BLaER1 (cell line): Measurements from ENCODE around the gene POMC.
"Not testable (repeated sequence)": the region's sequence is repeated elsewhere in the genome, so short reads cannot be mapped to it uniquely, and the experiment has no call there.

Source experiments
- H3K27ac ChIP-seq: shearing (Covaris generic); formaldehyde crosslinking; 2 replicates; pipeline ENCODE4 v1.8.1; 2022
- H3K27me3 ChIP-seq: shearing (Covaris generic); formaldehyde crosslinking; 2 replicates; pipeline ENCODE4 v1.8.1; 2022
- H3K36me3 ChIP-seq: shearing (Covaris generic); formaldehyde crosslinking; 2 replicates; pipeline ENCODE4 v1.8.1; 2022
- H3K4me1 ChIP-seq: shearing (Covaris generic); formaldehyde crosslinking; 2 replicates; pipeline ENCODE4 v1.8.1; 2022
- H3K4me2 ChIP-seq: shearing (Covaris generic); formaldehyde crosslinking; 2 replicates; pipeline ENCODE4 v1.8.1; 2022
- H3K4me3 ChIP-seq: shearing (Covaris generic); formaldehyde crosslinking; 2 replicates; pipeline ENCODE4 v1.8.1; 2022
- H3K9ac ChIP-seq: shearing (Covaris generic); formaldehyde crosslinking; 2 replicates; pipeline ENCODE4 v1.8.1; 2022
- H3K9me3 ChIP-seq: shearing (Covaris generic); formaldehyde crosslinking; 2 replicates; pipeline ENCODE4 v1.8.1; 2022
- H4K20me1 ChIP-seq: shearing (Covaris generic); formaldehyde crosslinking; 2 replicates; pipeline ENCODE4 v1.8.1; 2022
- Cebpa-rat ChIP-seq: shearing (Covaris generic); IDR thresholded peaks from 2 replicates; pipeline ENCODE4 v1.8.1; 2022

The POMC gene

GRCh38 chr2:25146896-25147295 lies 21.5 kb downstream of the POMC start:
- no peaks in the 10 kb centered on the region for H4K20me1 ChIP-seq
- no peak overlapping the region for H3K4me3 ChIP-seq
- H3K27me3 ChIP-seq = no peaks in the 10 kb centered on the region
- TF ChIP-seq Cebpa-rat = no peak
- H3K9me3 ChIP-seq = no peaks in the 10 kb centered on the region
- no peak overlapping the region for H3K4me2 ChIP-seq
- no peak overlapping the region for H3K27ac ChIP-seq
- H3K4me1 ChIP-seq = peaks cover 10% of the 10 kb centered on the region; the same call in 1 of the 2 replicates
- H3K36me3 ChIP-seq = no peaks in the 10 kb centered on the region
- H3K9ac ChIP-seq = no peak overlapping the region

GRCh38 chr2:25145803-25146202 lies 22.6 kb downstream of the POMC start:
- H3K4me1 ChIP-seq = peaks cover under 1% of the 10 kb centered on the region; the same call in 1 of the 2 replicates

GRCh38 chr2:25141120-25141519 lies 27.3 kb downstream of the POMC start:
- Histone ChIP-seq H3K9ac (no peak overlapping the region), H3K9me3 (no peaks in the 10 kb centered on the region), H3K4me3 (no peak overlapping the region), H3K27ac (no peak overlapping the region), H3K4me1 (no peaks in the 10 kb centered on the region), H4K20me1 (no peaks in the 10 kb centered on the region), H3K36me3 (no peaks in the 10 kb centered on the region), H3K27me3 (no peaks in the 10 kb centered on the region), H3K4me2 (no peak overlapping the region)
- TF ChIP-seq Cebpa-rat = no peak

More at GRCh38 chr2:25145803-25146202, 22.6 kb downstream of the POMC start:
- no peak overlapping the region for H3K27ac ChIP-seq
- no peaks in the 10 kb centered on the region for H4K20me1 ChIP-seq
- no peak overlapping the region for H3K4me3 ChIP-seq
- no peaks in the 10 kb centered on the region for H3K9me3 ChIP-seq
- no peak overlapping the region for H3K4me2 ChIP-seq
- H3K27me3 ChIP-seq = no peaks in the 10 kb centered on the region
- no peaks in the 10 kb centered on the region for H3K36me3 ChIP-seq
- H3K9ac ChIP-seq = no peak overlapping the region
- no peak for TF ChIP-seq Cebpa-rat

- H3K36me3 ChIP-seq, H4K20me1 ChIP-seq, H3K4me1 ChIP-seq, H3K4me2 ChIP-seq, H3K27me3 ChIP-seq, H3K9me3 ChIP-seq, H3K27ac ChIP-seq, H3K9ac ChIP-seq, H3K4me3 ChIP-seq: not testable (repeated sequence)
These were observed 27.8 kb downstream of the POMC start for GRCh38 chr2:25140535-25140934.

GRCh38 chr2:25132693-25133092 lies 35.7 kb downstream of the POMC start:
- TF ChIP-seq Cebpa-rat = no peak
- no peak overlapping the region for H3K4me2 ChIP-seq

GRCh38 chr2:25132299-25132635 lies 36.1 kb downstream of the POMC start:
- Histone ChIP-seq H3K4me2 (no peak overlapping the region), H3K36me3 (no peaks in the 10 kb centered on the region), H3K4me1 (peaks cover 19% of the 10 kb centered on the region), H3K27ac (no peak overlapping the region), H4K20me1 (no peaks in the 10 kb centered on the region), H3K27me3 (peaks cover 47% of the 10 kb centered on the region), H3K9ac (no peak overlapping the region), H3K9me3 (no peaks in the 10 kb centered on the region), H3K4me3 (no peak overlapping the region)
- no peak for TF ChIP-seq Cebpa-rat

More at GRCh38 chr2:25132693-25133092, 35.7 kb downstream of the POMC start:
- no peaks in the 10 kb centered on the region for H3K9me3 ChIP-seq
- no peak overlapping the region for H3K9ac ChIP-seq
- no peaks in the 10 kb centered on the region for H4K20me1 ChIP-seq
- H3K27me3 ChIP-seq = peaks cover 47% of the 10 kb centered on the region
- no peak overlapping the region for H3K4me3 ChIP-seq
- H3K4me1 ChIP-seq = peaks cover 17% of the 10 kb centered on the region
- no peaks in the 10 kb centered on the region for H3K36me3 ChIP-seq
- no peak overlapping the region for H3K27ac ChIP-seq

GRCh38 chr2:25131567-25132298 lies 36.6 kb downstream of the POMC start:
- H3K9ac ChIP-seq = no peak overlapping the region
- no peak overlapping the region for H3K4me2 ChIP-seq
- H3K36me3 ChIP-seq = no peaks in the 10 kb centered on the region
- H3K27me3 ChIP-seq = peaks cover 47% of the 10 kb centered on the region
- H3K4me1 ChIP-seq = peaks cover 19% of the 10 kb centered on the region
- no peak overlapping the region for H3K4me3 ChIP-seq
- TF ChIP-seq Cebpa-rat = no peak
- no peaks in the 10 kb centered on the region for H3K9me3 ChIP-seq
- no peak overlapping the region for H3K27ac ChIP-seq
- H4K20me1 ChIP-seq = no peaks in the 10 kb centered on the region

GRCh38 chr2:25131253-25131566 lies 37.2 kb downstream of the POMC start:
- Histone ChIP-seq H3K4me3 (no peak overlapping the region), H3K27me3 (peaks cover 47% of the 10 kb centered on the region), H3K27ac (no peak overlapping the region), H3K4me1 (peaks cover 20% of the 10 kb centered on the region), H3K36me3 (no peaks in the 10 kb centered on the region), H3K9ac (no peak overlapping the region), H3K9me3 (no peaks in the 10 kb centered on the region), H3K4me2 (no peak overlapping the region), H4K20me1 (no peaks in the 10 kb centered on the region)
- TF ChIP-seq Cebpa-rat = no peak

GRCh38 chr2:25129901-25130520 lies 38.4 kb downstream of the POMC start:
- Histone ChIP-seq H3K9me3 (no peaks in the 10 kb centered on the region), H3K9ac (no peak overlapping the region), H3K27ac (no peak overlapping the region)

GRCh38 chr2:25127646-25128045 lies 40.7 kb downstream of the POMC start:
- no peaks in the 10 kb centered on the region for H3K36me3 ChIP-seq
- no peaks in the 10 kb centered on the region for H3K9me3 ChIP-seq
- TF ChIP-seq Cebpa-rat = no peak
- peaks cover 51% of the 10 kb centered on the region for H3K4me1 ChIP-seq
- no peak overlapping the region for H3K4me3 ChIP-seq
- peaks cover 30% of the 10 kb centered on the region for H3K27me3 ChIP-seq
- no peak overlapping the region for H3K9ac ChIP-seq
- H3K27ac ChIP-seq = no peak overlapping the region
- no peaks in the 10 kb centered on the region for H4K20me1 ChIP-seq
- no peak overlapping the region for H3K4me2 ChIP-seq

More at GRCh38 chr2:25129901-25130520, 38.4 kb downstream of the POMC start:
- TF ChIP-seq Cebpa-rat = no peak
- no peaks in the 10 kb centered on the region for H3K36me3 ChIP-seq
- H3K4me3 ChIP-seq = no peak overlapping the region
- H3K4me1 ChIP-seq = peaks cover 32% of the 10 kb centered on the region
- H3K27me3 ChIP-seq = peaks cover 47% of the 10 kb centered on the region
- H4K20me1 ChIP-seq = no peaks in the 10 kb centered on the region
- no peak overlapping the region for H3K4me2 ChIP-seq

- peaks cover 51% of the 10 kb centered on the region for H3K4me1 ChIP-seq
These were observed 41.3 kb downstream of the POMC start for GRCh38 chr2:25127071-25127470.

More at GRCh38 chr2:25127071-25127470, 41.3 kb downstream of the POMC start:
- H3K9ac ChIP-seq, H3K36me3 ChIP-seq, H4K20me1 ChIP-seq, H3K4me3 ChIP-seq, H3K9me3 ChIP-seq, H3K4me2 ChIP-seq, H3K27ac ChIP-seq: not testable (repeated sequence)
- peaks cover 24% of the 10 kb centered on the region for H3K27me3 ChIP-seq
